H9 (cell line): Measurements from ENCODE around the gene NOVA2. TPM values are rescaled to one million over a fixed set of nuclear protein-coding genes. Genes with fewer than 3 reads are reported as not detected.

Source experiments
- DNase-seq: peaks from one replicate; pipeline ENCODE4 v3.0.0-alpha.2; 2017
- H2AFZ ChIP-seq: one replicate; pipeline ENCODE4 v1.6.1; 2013; ENCODE audit warnings: mild to moderate bottlenecking, low read length, control low read depth, moderate library complexity
- H2AK5ac ChIP-seq: 2 replicates; pipeline ENCODE4 v1.6.1; 2013; ENCODE audit warnings: low read length, control low read depth, mixed read lengths; ENCODE audit not compliant: insufficient read length
- H2BK120ac ChIP-seq: one replicate; pipeline ENCODE4 v1.6.1; 2013; ENCODE audit warnings: low read depth, mild to moderate bottlenecking, low read length, control low read depth, inconsistent platforms; ENCODE audit not compliant: poor library complexity, severe bottlenecking
- H2BK12ac ChIP-seq: 2 replicates; pipeline ENCODE4 v1.6.1; 2013; ENCODE audit warnings: low read length, control low read depth, mixed read lengths, low read depth; ENCODE audit not compliant: insufficient read length
- H2BK15ac ChIP-seq: 2 replicates; pipeline ENCODE4 v1.6.1; 2013; ENCODE audit warnings: low read depth, low read length, control low read depth
- H2BK20ac ChIP-seq: one replicate; pipeline ENCODE4 v1.6.1; 2013; ENCODE audit warnings: low read depth, mild to moderate bottlenecking, low read length, control low read depth, inconsistent platforms; ENCODE audit not compliant: poor library complexity, severe bottlenecking
- H2BK5ac ChIP-seq: 2 replicates; pipeline ENCODE4 v1.6.1; 2013; ENCODE audit warnings: low read length, control low read depth, mixed read lengths; ENCODE audit not compliant: insufficient read length
- H3K14ac ChIP-seq: 2 replicates; pipeline ENCODE4 v1.6.1; 2013; ENCODE audit warnings: low read length, control low read depth; ENCODE audit not compliant: insufficient read depth
- H3K18ac ChIP-seq: 2 replicates; pipeline ENCODE4 v1.6.1; 2013; ENCODE audit warnings: low read depth, mild to moderate bottlenecking, mixed read lengths, low read length, control low read depth; ENCODE audit not compliant: insufficient read length
- H3K23ac ChIP-seq: 2 replicates; pipeline ENCODE4 v1.6.1; 2013; ENCODE audit warnings: low read length, control low read depth, mixed read lengths, low read depth; ENCODE audit not compliant: insufficient read length
- H3K23me2 ChIP-seq: 2 replicates; pipeline ENCODE4 v1.6.1; 2013; ENCODE audit warnings: low read depth, mild to moderate bottlenecking, mixed read lengths, low read length, control low read depth; ENCODE audit not compliant: insufficient read length, poor library complexity, severe bottlenecking
- H3K27ac ChIP-seq: 2 replicates; pipeline ENCODE4 v1.5.1; 2013; ENCODE audit warnings: low read length, control low read depth, mixed read lengths, low read depth; ENCODE audit not compliant: insufficient read length
- H3K27me3 ChIP-seq: 2 replicates; pipeline ENCODE4 v1.6.1; 2013; ENCODE audit warnings: low read length, control low read depth, inconsistent platforms; ENCODE audit not compliant: insufficient read depth
- H3K4ac ChIP-seq: 2 replicates; pipeline ENCODE4 v1.6.1; 2013; ENCODE audit warnings: low read depth, mild to moderate bottlenecking, control low read depth, inconsistent platforms, low read length, moderate library complexity
- H3K4me1 ChIP-seq: 2 replicates; pipeline ENCODE4 v1.6.1; 2013; ENCODE audit warnings: low read length, control low read depth, inconsistent platforms; ENCODE audit not compliant: insufficient read depth
- H3K4me2 ChIP-seq: 2 replicates; pipeline ENCODE4 v1.6.1; 2013; ENCODE audit warnings: low read length, control low read depth, mixed read lengths; ENCODE audit not compliant: insufficient read length, insufficient read depth
- H3K56ac ChIP-seq: 2 replicates; pipeline ENCODE4 v1.6.1; 2013; ENCODE audit warnings: low read depth, mild to moderate bottlenecking, mixed read lengths, low read length, control low read depth; ENCODE audit not compliant: insufficient read length
- H3K79me1 ChIP-seq: 2 replicates; pipeline ENCODE4 v1.6.1; 2013; ENCODE audit warnings: low read depth, mild to moderate bottlenecking, moderate library complexity, low read length, control low read depth, inconsistent platforms; ENCODE audit not compliant: insufficient read depth, poor library complexity, severe bottlenecking
- H3K79me2 ChIP-seq: 2 replicates; pipeline ENCODE4 v1.6.1; 2013; ENCODE audit warnings: low read length, control low read depth, inconsistent platforms; ENCODE audit not compliant: insufficient read depth
- H3K9ac ChIP-seq: 2 replicates; pipeline ENCODE4 v1.6.1; 2013; ENCODE audit warnings: low read length, control low read depth, mixed read lengths; ENCODE audit not compliant: insufficient read length; ENCODE audit errors: extremely low read depth
- H3K9me3 ChIP-seq: one replicate; pipeline ENCODE4 v1.6.1; 2013; ENCODE audit warnings: low read depth, low read length, inconsistent platforms; ENCODE audit not compliant: control insufficient read depth
- H3T11ph ChIP-seq: one replicate; pipeline ENCODE4 v1.6.1; 2013; ENCODE audit warnings: mild to moderate bottlenecking, low read length, control low read depth, inconsistent platforms
- H4K20me1 ChIP-seq: one replicate; pipeline ENCODE4 v1.6.1; 2013; ENCODE audit not compliant: control insufficient read depth, insufficient read length, insufficient read depth
- H4K5ac ChIP-seq: 2 replicates; pipeline ENCODE4 v1.6.1; 2013; ENCODE audit warnings: low read depth, mild to moderate bottlenecking, mixed read lengths, low read length, control low read depth; ENCODE audit not compliant: insufficient read length
- H4K8ac ChIP-seq: replicated peaks from 2 replicates; pipeline ENCODE4 v1.6.1; 2013; ENCODE audit warnings: low read length, control low read depth, mixed read lengths, low read depth; ENCODE audit not compliant: insufficient read length
- H4K91ac ChIP-seq: 2 replicates; pipeline ENCODE4 v1.6.1; 2013; ENCODE audit warnings: low read depth, mild to moderate bottlenecking, moderate library complexity, mixed read lengths, low read length, control low read depth; ENCODE audit not compliant: insufficient read length
- H3K27ac Mint-ChIP-seq, 3 experiments: 2 replicates in 2 of 3; 3 replicates in 1 of 3; pipeline ENCODE4 v1.8.0; 2020 to 2021; ENCODE audit warnings: mixed read lengths in 3 of 3, mild to moderate bottlenecking in 1 of 3, moderate library complexity in 1 of 3
- H3K27me3 Mint-ChIP-seq: 2 replicates; pipeline ENCODE4 v1.8.0; 2021; ENCODE audit warnings: low read depth, mild to moderate bottlenecking, moderate library complexity, mixed read lengths
- H3K36me3 Mint-ChIP-seq, 3 experiments: 2 replicates in 2 of 3; 3 replicates in 1 of 3; pipeline ENCODE4 v1.8.0; 2020 to 2021; ENCODE audit warnings: low read depth in 3 of 3, mixed read lengths in 3 of 3; ENCODE audit not compliant: insufficient read depth in 1 of 3
- H3K4me1 Mint-ChIP-seq, 2 experiments: 2 replicates each; pipeline ENCODE4 v1.8.0; 2020; ENCODE audit warnings: mixed read lengths in 2 of 2
- H3K4me3 Mint-ChIP-seq, 2 experiments: 2 replicates in 1 of 2; 3 replicates in 1 of 2; pipeline ENCODE4 v1.8.0; 2020 to 2021; ENCODE audit warnings: mild to moderate bottlenecking in 2 of 2, mixed read lengths in 2 of 2, moderate library complexity in 1 of 2
- H3K9me3 Mint-ChIP-seq, 2 experiments: 2 replicates in 1 of 2; 3 replicates in 1 of 2; pipeline ENCODE4 v1.8.0; 2020; ENCODE audit warnings: mild to moderate bottlenecking in 2 of 2, mixed read lengths in 2 of 2, moderate library complexity in 1 of 2
- CTCF ChIP-seq: fragments of 200-600 bp; sonication (generic); conservative IDR thresholded peaks from 3 replicates; pipeline ENCODE4 v1.8.0; 2021; ENCODE audit warnings: antibody characterized with exemption, mild to moderate bottlenecking
- WGBS: extraction: QIAGEN DNeasy Blood & Tissue Kit; methylation state at CpG from one replicate; pipeline ENCODE4 v1.1.7; 2013; ENCODE audit warnings: missing lambda C conversion rate, low lambda C conversion rate, mixed read lengths; ENCODE audit not compliant: insufficient read length; ENCODE audit errors: extremely low coverage; 5-methylcytosine and 5-hydroxymethylcytosine counted together
- total RNA-seq: library from RNA; stranded (reverse); gene quantifications from 2 replicates; pipeline ENCODE4 v1.2.1, GENCODE V29; 2021

The NOVA2 gene
- total RNA-seq, 1 experiment from 2014 or later: 8.8 TPM

- Mint-ChIP-seq H3K4me3 (peak overlapping the region; percentile 71 to 86), H3K9me3 (peaks cover 0 to 1% of the 10 kb centered on the region in 2 experiments; a peak in 1 of 5 replicates), H3K4me1 (peaks cover 5 to 17% of the 10 kb centered on the region in 2 experiments), H3K27ac (peak overlapping the region; percentile 48 to 96 (median 92); a peak in 5 of 7 replicates), H3K36me3 (peaks cover 0 to 4% (median 3%) of the 10 kb centered on the region in 3 experiments; a peak in 1 of 7 replicates), H3K27me3 (peaks cover 43% of the 10 kb centered on the region)
- no peak overlapping the region for H4K8ac ChIP-seq
- no peak overlapping the region for H2BK12ac ChIP-seq
- H3K4me1 ChIP-seq: no peaks in the 10 kb centered on the region
- H3K27ac ChIP-seq: no peak overlapping the region
- H3K18ac ChIP-seq: no peak overlapping the region
- no peaks in the 10 kb centered on the region for H3K27me3 ChIP-seq
- no CpG with 5 or more reads among the region's 43 CpGs for whole genome bisulfite sequencing
- no peak overlapping the region for H2BK120ac ChIP-seq
- H3K56ac ChIP-seq: no peak overlapping the region
- H3K4me2 ChIP-seq: peak overlapping the region; percentile 41
- no peaks in the 10 kb centered on the region for H3K79me1 ChIP-seq
- no peak overlapping the region for H2BK5ac ChIP-seq
- no peak overlapping the region for H2BK15ac ChIP-seq
- H3K14ac ChIP-seq: no peak overlapping the region
- H3K23ac ChIP-seq: no peak overlapping the region
- H2BK20ac ChIP-seq: no peak overlapping the region
- H2AFZ ChIP-seq: no peak overlapping the region
- no peak overlapping the region for H4K5ac ChIP-seq
- H3K4ac ChIP-seq: no peak overlapping the region
- no peak for TF ChIP-seq CTCF
- H3K79me2 ChIP-seq: no peaks in the 10 kb centered on the region
- H3T11ph ChIP-seq: no peak overlapping the region
- H2AK5ac ChIP-seq: no peak overlapping the region
- DNase-seq: peak; percentile 96
- no peaks in the 10 kb centered on the region for H4K20me1 ChIP-seq
- no peak overlapping the region for H4K91ac ChIP-seq
- no peak overlapping the region for H3K9ac ChIP-seq
- no peaks in the 10 kb centered on the region for H3K9me3 ChIP-seq
- peaks cover 7% of the 10 kb centered on the region for H3K23me2 ChIP-seq
Observed at GRCh38 chr19:45952686-45953505, 20.8 kb downstream of the NOVA2 start.
